Suprapubic skin (tissue), 4 donors: ENCODE measurements around the gene FOXK1.

Experiments used
- CTCF ChIP-seq, 2 donors: fragments of 200-600 bp in 1 of 2; fragments of 450-650 bp in 1 of 2; sonication (generic) in 1 of 2; IDR thresholded peaks; one replicate each; pipeline ENCODE4 v1.5.1; 2016 to 2019; ENCODE audit warnings: antibody characterized with exemption in 2 of 2, mild to moderate bottlenecking in 1 of 2, moderate library complexity in 1 of 2
- POLR2A ChIP-seq, 2 donors: fragments of 450-650 bp; IDR thresholded peaks; one replicate each; pipeline ENCODE4 v1.6.1; 2017; ENCODE audit warnings: antibody characterized with exemption in 2 of 2, mild to moderate bottlenecking in 2 of 2, moderate library complexity in 2 of 2
- POLR2AphosphoS5 ChIP-seq, 3 donors: sonication (generic); formaldehyde crosslinking; IDR thresholded peaks; one replicate each; pipeline ENCODE4 v1.6.1; 2017; ENCODE audit warnings: antibody characterized with exemption in 3 of 3

DNA sequence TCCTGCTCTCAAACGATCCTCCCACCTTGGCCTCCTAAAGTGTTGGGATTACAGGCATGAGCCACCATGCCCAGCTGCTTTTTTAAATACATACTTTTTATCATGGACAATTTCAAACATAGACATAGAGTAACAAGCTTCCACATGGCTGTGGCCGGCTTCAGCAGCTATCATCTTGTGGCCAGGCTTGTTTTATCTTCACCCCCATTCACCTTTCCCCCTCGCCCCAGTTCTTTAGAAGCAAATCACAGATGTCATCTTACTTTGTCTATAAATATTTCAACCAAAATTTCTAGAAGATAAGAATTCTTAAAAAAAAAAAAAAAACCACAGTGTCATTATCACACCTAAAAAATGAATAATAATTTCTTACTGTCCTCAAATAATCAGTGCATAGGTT lies 5.9 kb downstream of the FOXK1 start:
- TF ChIP-seq POLR2A (IDR thresholded peaks at IDR 0.05) (no peak), CTCF (IDR thresholded peaks at IDR 0.05) (no peak), POLR2AphosphoS5 (IDR thresholded peaks at IDR 0.05) (no peak)
